ENCODE results near the gene NBAS. TPM values are rescaled to one million over a fixed set of nuclear protein-coding genes. Genes with fewer than 3 reads are reported as not detected.

The NBAS gene
- total RNA-seq, 4 donors from 2014 or later: 27.3 to 43.6 (median 28.4) TPM

GRCh38 chr2:15354596-15355366 lies 206.4 kb downstream of the NBAS start:
- Histone ChIP-seq H3K4me1 (peaks cover 0 to 11% of the 10 kb centered on the region in 2 donors), H3K9me3 (no peaks in the 10 kb centered on the region), H3K27ac (peak overlapping the region in 1 of 4 donors; percentile 5), H3K27me3 (no peaks in the 10 kb centered on the region), H3K4me3 (no peak overlapping the region), H3K36me3 (peaks cover 0 to 14% of the 10 kb centered on the region in 2 donors)
- in situ Hi-C loops (cut with MboI; ENCODE audit: low sequenced_read_pairs in 4 of 4) (no loop called here), intact Hi-C loops (cut with DNase I; ENCODE audit: low total_unique reads) (no loop called here)
- ATAC-seq (no peak), DNase-seq (no peak)
- TF ChIP-seq POLR2A (IDR thresholded peaks at IDR 0.05): no peak
- no peak for TF ChIP-seq CTCF (IDR thresholded peaks at IDR 0.05 in 4 of 5, conservative IDR thresholded peaks at IDR 0.05 in 1 of 5)

GRCh38 chr2:15352363-15352762 lies 208.8 kb downstream of the NBAS start:
- H3K9me3 ChIP-seq: no peaks in the 10 kb centered on the region
- H3K4me3 ChIP-seq: no peak overlapping the region
- H3K27ac ChIP-seq: no peak overlapping the region
- H3K27me3 ChIP-seq: no peaks in the 10 kb centered on the region
- in situ Hi-C loops (cut with MboI; ENCODE audit: low sequenced_read_pairs in 4 of 4): no loop called here
- peaks cover 0 to 14% of the 10 kb centered on the region in 2 donors for H3K36me3 ChIP-seq
- no peak for TF ChIP-seq CTCF (IDR thresholded peaks at IDR 0.05 in 4 of 5, conservative IDR thresholded peaks at IDR 0.05 in 1 of 5)
- TF ChIP-seq POLR2A (IDR thresholded peaks at IDR 0.05): no peak
- intact Hi-C loops (cut with DNase I; ENCODE audit: low total_unique reads): no loop called here
- DNase-seq (no peak), ATAC-seq (no peak)
- H3K4me1 ChIP-seq: peaks cover 0 to 11% of the 10 kb centered on the region in 2 donors

GRCh38 chr2:15348636-15349035 lies 212.5 kb downstream of the NBAS start:
- intact Hi-C loops (cut with DNase I; ENCODE audit: low total_unique reads): no loop called here
- TF ChIP-seq POLR2A (IDR thresholded peaks at IDR 0.05) (no peak), CTCF (IDR thresholded peaks at IDR 0.05 in 4 of 5, conservative IDR thresholded peaks at IDR 0.05 in 1 of 5) (no peak)
- H3K4me3 ChIP-seq: no peak overlapping the region
- H3K36me3 ChIP-seq: peaks cover 0 to 14% of the 10 kb centered on the region in 2 donors
- no peak for DNase-seq
- no peaks in the 10 kb centered on the region for H3K27me3 ChIP-seq
- no peaks in the 10 kb centered on the region for H3K9me3 ChIP-seq
- in situ Hi-C loops (cut with MboI; ENCODE audit: low sequenced_read_pairs in 4 of 4): no loop called here
- no peak for ATAC-seq
- no peaks in the 10 kb centered on the region for H3K4me1 ChIP-seq
- no peak overlapping the region for H3K27ac ChIP-seq

- Histone ChIP-seq H3K4me3 (no peak overlapping the region), H3K27ac (no peak overlapping the region), H3K36me3 (peaks cover 0 to 14% of the 10 kb centered on the region in 2 donors), H3K4me1 (no peaks in the 10 kb centered on the region), H3K27me3 (no peaks in the 10 kb centered on the region), H3K9me3 (no peaks in the 10 kb centered on the region)
- no peak for ATAC-seq
- TF ChIP-seq POLR2A (IDR thresholded peaks at IDR 0.05): no peak
- TF ChIP-seq CTCF (IDR thresholded peaks at IDR 0.05 in 4 of 5, conservative IDR thresholded peaks at IDR 0.05 in 1 of 5): no peak
- in situ Hi-C loops (cut with MboI; ENCODE audit: low sequenced_read_pairs in 4 of 4): no loop called here
- DNase-seq: no peak
- intact Hi-C loops (cut with DNase I; ENCODE audit: low total_unique reads): no loop called here
These were observed 213.1 kb downstream of the NBAS start for GRCh38 chr2:15348045-15348444.
